SJCRH30 (cell line): ENCODE results near the gene NFIX. TPM values are rescaled to one million over a fixed set of nuclear protein-coding genes. Genes with fewer than 3 reads are reported as not detected.

Experiments used
- DNase-seq, 2 experiments: peaks; one replicate each; pipeline ENCODE4 v3.0.0-alpha.2; 2015 to 2020
- H3K27ac ChIP-seq: fragments of 250-450 bp; sonication (Bioruptor Pico); 2 replicates; pipeline ENCODE4 v1.5.1; 2020; ENCODE audit warnings: mild to moderate bottlenecking, moderate library complexity
- H3K27me3 ChIP-seq: fragments of 250-450 bp; sonication (Bioruptor Pico); 2 replicates; pipeline ENCODE4 v1.5.1; 2020; ENCODE audit warnings: mild to moderate bottlenecking, moderate library complexity
- H3K36me3 ChIP-seq: fragments of 250-450 bp; sonication (Bioruptor Pico); 2 replicates; pipeline ENCODE4 v1.5.1; 2020; ENCODE audit warnings: mild to moderate bottlenecking, moderate library complexity
- H3K4me1 ChIP-seq: fragments of 250-450 bp; sonication (Bioruptor Pico); 2 replicates; pipeline ENCODE4 v1.5.1; 2020; ENCODE audit warnings: mild to moderate bottlenecking, moderate library complexity
- H3K4me3 ChIP-seq: fragments of 250-450 bp; sonication (Bioruptor Pico); 2 replicates; pipeline ENCODE4 v1.5.1; 2020; ENCODE audit warnings: mild to moderate bottlenecking, moderate library complexity
- H3K9me3 ChIP-seq: fragments of 250-450 bp; sonication (Bioruptor Pico); replicated peaks from 2 replicates; pipeline ENCODE4 v1.5.1; 2020; ENCODE audit warnings: mild to moderate bottlenecking, moderate library complexity
- total RNA-seq: library from RNA; depleted of rRNA; stranded (reverse); fragments of >200 nt; shearing (Covaris generic); gene quantifications from 2 replicates; pipeline ENCODE4 v1.2.3, GENCODE V29; 2014

Gene NFIX
- total RNA-seq, 1 experiment from 2014 or later: 20.2 TPM

- Histone ChIP-seq H3K4me3 (no peak overlapping the region), H3K27ac (no peak overlapping the region), H3K36me3 (peaks cover 3% of the 10 kb centered on the region; the same call in 1 of the 2 replicates), H3K27me3 (no peaks in the 10 kb centered on the region), H3K9me3 (no peaks in the 10 kb centered on the region), H3K4me1 (peaks cover 14% of the 10 kb centered on the region)
- DNase-seq: no peak
Measured at GRCh38 chr19:13090511-13091231, 95.4 kb downstream of the NFIX start.

GRCh38 chr19:13091400-13092157, 96.3 kb downstream of the NFIX start:
- no peak for DNase-seq
- Histone ChIP-seq H3K4me1 (peaks cover 14% of the 10 kb centered on the region), H3K27me3 (no peaks in the 10 kb centered on the region), H3K4me3 (no peak overlapping the region), H3K27ac (no peak overlapping the region), H3K36me3 (peaks cover 3% of the 10 kb centered on the region; the same call in 1 of the 2 replicates), H3K9me3 (no peaks in the 10 kb centered on the region)

GRCh38 chr19:13092158-13092543, 96.9 kb downstream of the NFIX start:
- Histone ChIP-seq H3K4me1 (peaks cover 14% of the 10 kb centered on the region), H3K27me3 (no peaks in the 10 kb centered on the region), H3K36me3 (peaks cover 3% of the 10 kb centered on the region; the same call in 1 of the 2 replicates), H3K9me3 (no peaks in the 10 kb centered on the region), H3K4me3 (no peak overlapping the region), H3K27ac (no peak overlapping the region)
- DNase-seq: no peak

- peaks cover 14% of the 10 kb centered on the region for H3K4me1 ChIP-seq
- H3K36me3 ChIP-seq: peaks cover 3% of the 10 kb centered on the region; the same call in 1 of the 2 replicates
- no peaks in the 10 kb centered on the region for H3K9me3 ChIP-seq
- DNase-seq: no peak
- H3K27me3 ChIP-seq: no peaks in the 10 kb centered on the region
- no peak overlapping the region for H3K27ac ChIP-seq
- H3K4me3 ChIP-seq: no peak overlapping the region
Measured at GRCh38 chr19:13092606-13093235, 97.4 kb downstream of the NFIX start.

GRCh38 chr19:13093407-13094105, 98.3 kb downstream of the NFIX start:
- H3K9me3 ChIP-seq: no peaks in the 10 kb centered on the region
- DNase-seq: peak; percentile 87 to 97
- H3K27me3 ChIP-seq: no peaks in the 10 kb centered on the region
- H3K4me1 ChIP-seq: peaks cover 14% of the 10 kb centered on the region
- no peak overlapping the region for H3K27ac ChIP-seq
- peaks cover 3% of the 10 kb centered on the region; the same call in 1 of the 2 replicates for H3K36me3 ChIP-seq
- H3K4me3 ChIP-seq: no peak overlapping the region

- H3K27me3 ChIP-seq: no peaks in the 10 kb centered on the region
- peaks cover 3% of the 10 kb centered on the region; the same call in 1 of the 2 replicates for H3K36me3 ChIP-seq
- H3K27ac ChIP-seq: no peak overlapping the region
- no peak overlapping the region for H3K4me3 ChIP-seq
- H3K9me3 ChIP-seq: no peaks in the 10 kb centered on the region
- DNase-seq: no peak
- peaks cover 14% of the 10 kb centered on the region for H3K4me1 ChIP-seq
Measured at GRCh38 chr19:13094106-13094504, 98.8 kb downstream of the NFIX start.

GRCh38 chr19:13094771-13095392, 99.6 kb downstream of the NFIX start:
- Histone ChIP-seq H3K27ac (no peak overlapping the region), H3K9me3 (no peaks in the 10 kb centered on the region), H3K4me3 (no peak overlapping the region), H3K4me1 (peaks cover 14% of the 10 kb centered on the region), H3K36me3 (peaks cover 3% of the 10 kb centered on the region; the same call in 1 of the 2 replicates), H3K27me3 (no peaks in the 10 kb centered on the region)
- DNase-seq: no peak

- no peaks in the 10 kb centered on the region for H3K9me3 ChIP-seq
- H3K4me1 ChIP-seq: peaks cover 14% of the 10 kb centered on the region
- H3K27me3 ChIP-seq: no peaks in the 10 kb centered on the region
- H3K36me3 ChIP-seq: peaks cover 3% of the 10 kb centered on the region; the same call in 1 of the 2 replicates
- no peak overlapping the region for H3K27ac ChIP-seq
- DNase-seq: no peak
- no peak overlapping the region for H3K4me3 ChIP-seq
Measured at GRCh38 chr19:13095393-13095784, 100.1 kb downstream of the NFIX start.

GRCh38 chr19:13095934-13096927, 101.0 kb downstream of the NFIX start:
- no peaks in the 10 kb centered on the region for H3K27me3 ChIP-seq
- DNase-seq: no peak
- peaks cover 10% of the 10 kb centered on the region; the same call in 1 of the 2 replicates for H3K4me1 ChIP-seq
- H3K27ac ChIP-seq: no peak overlapping the region
- H3K9me3 ChIP-seq: no peaks in the 10 kb centered on the region
- peaks cover 3% of the 10 kb centered on the region; the same call in 1 of the 2 replicates for H3K36me3 ChIP-seq
- H3K4me3 ChIP-seq: no peak overlapping the region

GRCh38 chr19:13097033-13097462, 101.8 kb downstream of the NFIX start:
- peaks cover 4% of the 10 kb centered on the region; the same call in 1 of the 2 replicates for H3K4me1 ChIP-seq
- no peaks in the 10 kb centered on the region for H3K27me3 ChIP-seq
- H3K27ac ChIP-seq: no peak overlapping the region
- H3K4me3 ChIP-seq: no peak overlapping the region
- H3K9me3 ChIP-seq: no peaks in the 10 kb centered on the region
- no peak for DNase-seq
- peaks cover 3% of the 10 kb centered on the region; the same call in 1 of the 2 replicates for H3K36me3 ChIP-seq

- Histone ChIP-seq H3K4me3 (no peak overlapping the region), H3K27ac (no peak overlapping the region), H3K36me3 (peaks cover 3% of the 10 kb centered on the region; the same call in 1 of the 2 replicates), H3K4me1 (peaks cover 4% of the 10 kb centered on the region; the same call in 1 of the 2 replicates), H3K27me3 (no peaks in the 10 kb centered on the region), H3K9me3 (no peaks in the 10 kb centered on the region)
- DNase-seq: no peak
Measured at GRCh38 chr19:13097463-13098258, 102.4 kb downstream of the NFIX start.

- Histone ChIP-seq H3K4me3 (no peak overlapping the region), H3K36me3 (peaks cover 3% of the 10 kb centered on the region; the same call in 1 of the 2 replicates), H3K4me1 (peaks cover 4% of the 10 kb centered on the region; the same call in 1 of the 2 replicates), H3K27ac (no peak overlapping the region), H3K9me3 (no peaks in the 10 kb centered on the region), H3K27me3 (no peaks in the 10 kb centered on the region)
- no peak for DNase-seq
Measured at GRCh38 chr19:13098277-13099072, 103.2 kb downstream of the NFIX start.
